GM10248 (cell line): ENCODE data around the gene ABCF2.

Experiments
- CTCF ChIA-PET: fragments of 300-600 bp; sonication (Branson Sonifier 250); formaldehyde crosslinking; extraction: SDS; loops from one replicate; lab custom pipeline; 2021; ENCODE audit warnings: antibody characterized with exemption; lab: Yijun Ruan, JAX
- POLR2A ChIA-PET: fragments of 350-650 bp; sonication (Branson Sonifier 250); formaldehyde crosslinking; extraction: SDS; loops from one replicate; lab custom pipeline; 2020; ENCODE audit warnings: antibody characterized with exemption; lab: Yijun Ruan, JAX
- DNase-seq: peaks from one replicate; pipeline ENCODE4 v3.0.0; 2012; ENCODE audit errors: extremely low spot score
- TF ChIP-seq, protein P1 (sequence below): IDR thresholded peaks from 2 replicates; pipeline ENCODE4 v1.5.1; 2012; ENCODE audit warnings: mild to moderate bottlenecking, low read depth; ENCODE audit errors: extremely low read depth, missing control alignments, control extremely low read depth

The ABCF2 gene

DNA sequence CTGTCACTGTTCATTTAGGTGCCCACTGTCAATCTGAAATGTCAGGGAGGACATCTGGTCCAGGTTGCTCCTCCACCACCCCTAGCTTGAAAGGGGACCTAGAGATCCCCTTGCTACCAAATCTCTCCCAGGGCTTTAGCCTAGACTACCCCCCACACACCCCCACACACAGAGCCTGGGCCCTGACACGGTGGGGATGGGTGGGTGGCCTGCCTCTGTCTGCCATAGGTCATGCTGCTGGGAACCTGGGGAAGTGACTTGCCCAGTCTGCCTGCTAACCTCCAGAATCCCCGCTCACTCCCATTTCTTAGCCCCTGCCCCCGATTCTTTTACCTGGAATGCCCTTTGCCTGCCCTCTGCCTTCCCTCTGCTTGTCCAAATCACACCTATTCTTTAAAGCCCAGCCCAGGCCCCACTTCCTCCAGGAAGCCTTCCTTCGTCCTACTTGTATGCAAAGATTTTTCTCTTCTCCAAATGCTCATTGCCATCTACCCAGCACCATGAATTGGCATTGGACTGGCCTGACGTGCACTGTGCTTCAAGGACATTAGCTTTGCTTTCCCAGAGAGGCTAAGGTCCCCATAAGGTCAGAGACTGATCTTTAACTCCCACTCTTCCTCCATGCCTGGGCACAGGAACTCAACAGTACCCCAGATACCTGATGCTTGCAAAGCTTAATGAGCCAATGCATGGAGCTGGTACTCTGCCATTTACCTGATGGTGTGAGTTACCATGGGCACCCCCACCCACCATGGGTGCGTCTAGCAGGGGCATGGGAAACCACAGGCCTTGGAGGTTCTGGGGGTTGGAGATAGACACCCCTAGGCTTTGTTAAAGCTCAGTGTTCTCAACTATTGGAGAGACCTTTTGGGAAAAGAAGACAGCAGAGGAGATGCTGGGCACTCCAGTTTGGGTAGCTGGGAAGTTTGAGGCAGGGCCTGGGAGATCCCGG, 23.5 kb upstream of the ABCF2 start:
- CTCF ChIA-PET: interaction anchor here (1.6 kb wide), 1 partner anchor 12 kb away, joined by 4 read pairs; no protein-coding TSS in a partner anchor
- DNase-seq: no peak
- TF ChIP-seq, protein P1, sequence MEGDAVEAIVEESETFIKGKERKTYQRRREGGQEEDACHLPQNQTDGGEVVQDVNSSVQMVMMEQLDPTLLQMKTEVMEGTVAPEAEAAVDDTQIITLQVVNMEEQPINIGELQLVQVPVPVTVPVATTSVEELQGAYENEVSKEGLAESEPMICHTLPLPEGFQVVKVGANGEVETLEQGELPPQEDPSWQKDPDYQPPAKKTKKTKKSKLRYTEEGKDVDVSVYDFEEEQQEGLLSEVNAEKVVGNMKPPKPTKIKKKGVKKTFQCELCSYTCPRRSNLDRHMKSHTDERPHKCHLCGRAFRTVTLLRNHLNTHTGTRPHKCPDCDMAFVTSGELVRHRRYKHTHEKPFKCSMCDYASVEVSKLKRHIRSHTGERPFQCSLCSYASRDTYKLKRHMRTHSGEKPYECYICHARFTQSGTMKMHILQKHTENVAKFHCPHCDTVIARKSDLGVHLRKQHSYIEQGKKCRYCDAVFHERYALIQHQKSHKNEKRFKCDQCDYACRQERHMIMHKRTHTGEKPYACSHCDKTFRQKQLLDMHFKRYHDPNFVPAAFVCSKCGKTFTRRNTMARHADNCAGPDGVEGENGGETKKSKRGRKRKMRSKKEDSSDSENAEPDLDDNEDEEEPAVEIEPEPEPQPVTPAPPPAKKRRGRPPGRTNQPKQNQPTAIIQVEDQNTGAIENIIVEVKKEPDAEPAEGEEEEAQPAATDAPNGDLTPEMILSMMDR: no peak
- POLR2A ChIA-PET: no interaction called here

DNA sequence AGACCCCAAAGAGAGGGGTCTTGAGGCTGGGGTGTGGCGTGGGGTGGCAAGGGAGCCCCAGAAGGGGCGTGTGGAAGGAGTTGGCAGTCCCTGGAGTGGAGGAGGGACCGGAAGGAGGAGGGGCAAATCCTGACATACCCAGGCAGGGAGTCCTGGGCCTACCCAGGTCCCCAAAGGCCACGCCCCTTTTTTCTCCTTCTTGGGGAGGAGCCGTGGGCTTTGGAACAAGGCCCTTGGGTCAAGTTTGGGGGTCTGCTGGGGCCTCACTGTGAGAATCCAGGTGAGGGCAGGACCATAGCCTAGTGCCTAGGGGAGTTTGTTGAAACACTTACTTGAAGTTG, 22.7 kb upstream of the ABCF2 start:
- POLR2A ChIA-PET: no interaction called here
- TF ChIP-seq, protein P1: no peak
- no peak for DNase-seq
- CTCF ChIA-PET: interaction anchor here (1.6 kb wide), 1 partner anchor 12 kb away, joined by 4 read pairs; no protein-coding TSS in a partner anchor

DNA sequence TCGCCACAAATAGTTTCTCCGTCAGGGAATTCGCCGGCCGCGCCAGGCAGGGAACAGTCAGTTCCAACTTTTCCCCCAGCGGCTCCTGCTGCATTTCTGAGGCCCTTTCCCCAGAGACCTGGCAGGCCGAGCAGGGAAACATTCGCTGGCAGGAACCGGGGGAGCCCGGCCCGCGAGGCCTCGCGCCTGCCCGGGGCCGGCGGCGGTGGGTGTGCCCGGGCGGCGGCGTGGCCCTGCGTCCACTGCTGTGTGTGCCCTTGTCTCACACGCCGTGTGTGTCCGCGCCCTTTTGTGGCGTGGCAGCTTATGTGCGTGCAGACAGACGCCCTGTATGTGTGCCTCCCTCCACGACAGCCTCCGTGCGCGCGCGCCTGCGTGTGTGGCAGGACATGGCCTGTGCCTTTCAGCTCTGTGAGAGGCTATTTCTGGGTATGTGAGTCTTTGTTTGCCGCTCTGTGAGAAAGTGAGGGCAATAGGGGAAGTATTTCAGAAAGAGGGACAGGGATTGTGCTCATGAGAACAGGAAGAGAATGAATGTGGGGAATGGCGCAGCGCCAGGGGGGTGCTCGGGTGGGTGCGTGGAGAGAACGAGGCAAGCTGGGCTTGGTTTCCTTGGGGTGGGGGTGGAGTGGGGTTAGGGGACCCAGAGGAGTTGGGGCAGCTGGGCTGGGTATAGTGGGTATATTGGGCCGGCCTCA, 22.2 kb upstream of the ABCF2 start:
- POLR2A ChIA-PET: no interaction called here

DNA sequence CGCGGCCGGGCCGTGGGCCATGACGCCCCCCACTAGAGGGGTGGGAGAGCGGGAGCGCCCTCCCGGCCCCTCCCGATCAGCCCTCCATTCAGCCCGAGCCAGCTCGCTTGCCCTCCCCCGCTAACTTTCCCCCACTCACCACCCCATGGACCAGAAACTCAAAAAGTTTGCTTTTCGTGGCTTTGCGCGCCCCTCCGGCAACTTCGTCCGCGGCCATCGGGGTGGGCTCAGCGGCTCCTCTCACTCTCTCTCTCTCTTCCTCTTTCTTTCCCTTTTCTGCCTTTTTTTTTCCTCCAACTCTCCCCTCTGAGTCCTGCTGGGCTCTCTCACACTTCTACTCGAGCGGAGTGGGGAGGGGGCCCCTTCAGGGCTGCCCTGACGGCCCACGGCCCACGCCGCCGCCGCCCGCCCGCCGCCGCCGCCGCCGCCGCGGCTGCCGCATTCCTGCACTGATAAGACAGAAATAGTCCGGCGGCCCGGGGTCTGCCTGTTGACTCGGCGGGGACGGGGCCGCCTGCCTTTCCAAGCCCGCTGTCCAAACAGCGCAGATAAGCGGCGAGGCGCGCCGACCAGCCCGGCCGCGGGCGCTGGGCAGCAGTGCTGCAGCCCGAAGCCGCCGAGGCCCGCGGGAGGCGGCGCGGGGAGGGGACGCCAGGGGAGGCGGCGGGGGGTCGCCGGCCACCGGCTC, 21.5 kb upstream of the ABCF2 start, which contains the start of gene SMARCD3:
SMARCD3 (minus strand) TSS at position 349 of the 688 bp plus-strand sequence; CDS start at position 217, 132 bp downstream.
- ChIA-PET POLR2A (no interaction called here), CTCF (interaction anchor here (1.4 to 6.6 kb wide), 4 partner anchors 13 to 125 kb away, joined by 5 to 78 read pairs (median 9); partner anchors contain the start of genes ABCF2 and CHPF2)
- no peak for DNase-seq
- TF ChIP-seq, protein P1: no peak

More for the DNA sequence above, 22.2 kb upstream of the ABCF2 start:
- CTCF ChIA-PET: no interaction called here
- no peak for DNase-seq
- TF ChIP-seq, protein P1: no peak

DNA sequence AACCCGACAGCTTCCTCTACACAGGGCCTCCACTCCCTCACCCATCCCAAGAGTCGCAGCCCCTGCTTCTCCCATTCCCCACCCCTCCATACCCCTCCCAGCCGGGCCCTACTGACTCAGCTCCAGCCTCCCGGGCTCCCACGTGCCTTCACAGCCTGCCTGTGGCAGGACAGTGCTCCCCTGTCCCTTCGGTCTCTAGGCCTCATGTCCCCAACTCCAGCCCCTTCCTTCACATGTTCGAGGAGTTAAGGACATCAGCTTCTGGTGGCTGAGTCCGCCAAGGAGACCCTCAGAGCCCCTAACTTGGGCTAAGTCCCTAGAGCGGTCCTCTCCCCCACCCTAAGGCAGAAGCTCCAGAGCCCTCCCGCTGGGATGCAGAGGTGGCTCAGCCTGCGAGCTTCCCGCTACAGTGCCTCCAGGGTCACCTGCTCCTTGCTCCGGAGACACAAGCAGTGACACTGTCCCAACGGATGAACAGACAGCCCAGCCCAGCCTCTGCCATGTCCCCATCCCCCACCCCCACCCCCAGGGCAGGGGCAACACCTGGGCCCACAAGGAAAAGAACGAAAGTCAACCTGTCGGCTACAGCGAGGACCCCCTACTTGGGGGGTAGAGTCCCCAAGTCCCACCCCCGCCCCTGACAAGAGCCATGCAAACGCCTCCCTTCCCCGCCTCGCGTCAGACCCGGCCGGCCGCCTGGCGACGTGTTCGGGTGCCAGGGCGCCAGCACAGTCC, 20.8 kb upstream of the ABCF2 start:
- DNase-seq: no peak
- TF ChIP-seq, protein P1: no peak
- ChIA-PET CTCF (interaction anchor here (0.8 to 6.6 kb wide), 6 partner anchors 9 to 124 kb away, joined by 3 to 78 read pairs (median 8); partner anchors contain the start of genes ABCF2 and CHPF2), POLR2A (no interaction called here)
